WERI-Rb-1 (cell line): ENCODE measurements around the gene RAD51B.

Experiments
- DNase-seq: peaks from one replicate; pipeline ENCODE4 v3.0.0-alpha.2; 2020
- H3K27ac ChIP-seq: fragments of 250-450 bp; sonication (Bioruptor Pico); 2 replicates; pipeline ENCODE4 v1.5.1; 2020; ENCODE audit warnings: mild to moderate bottlenecking, moderate library complexity
- H3K27me3 ChIP-seq: fragments of 250-450 bp; sonication (Bioruptor Pico); 2 replicates; pipeline ENCODE4 v1.5.1; 2021; ENCODE audit warnings: mild to moderate bottlenecking, low read depth, moderate library complexity; ENCODE audit not compliant: insufficient read depth, severe bottlenecking
- H3K36me3 ChIP-seq: fragments of 250-450 bp; sonication (Bioruptor Pico); 2 replicates; pipeline ENCODE4 v1.5.1; 2020; ENCODE audit warnings: mild to moderate bottlenecking, moderate library complexity
- H3K4me3 ChIP-seq: 2 replicates; pipeline ENCODE4 v1.5.1; 2011; ENCODE audit warnings: low read depth, mild to moderate bottlenecking, control low read depth, low read length
- H3K9me3 ChIP-seq: fragments of 250-450 bp; sonication (Bioruptor Pico); 2 replicates; pipeline ENCODE4 v1.5.1; 2021; ENCODE audit warnings: mild to moderate bottlenecking, moderate library complexity; ENCODE audit not compliant: severe bottlenecking
- CTCF ChIP-seq: IDR thresholded peaks from 2 replicates; pipeline ENCODE4 v1.5.1; 2011; ENCODE audit warnings: low read depth, mild to moderate bottlenecking, control low read depth, inconsistent platforms, low read length

RAD51B gene

DNA sequence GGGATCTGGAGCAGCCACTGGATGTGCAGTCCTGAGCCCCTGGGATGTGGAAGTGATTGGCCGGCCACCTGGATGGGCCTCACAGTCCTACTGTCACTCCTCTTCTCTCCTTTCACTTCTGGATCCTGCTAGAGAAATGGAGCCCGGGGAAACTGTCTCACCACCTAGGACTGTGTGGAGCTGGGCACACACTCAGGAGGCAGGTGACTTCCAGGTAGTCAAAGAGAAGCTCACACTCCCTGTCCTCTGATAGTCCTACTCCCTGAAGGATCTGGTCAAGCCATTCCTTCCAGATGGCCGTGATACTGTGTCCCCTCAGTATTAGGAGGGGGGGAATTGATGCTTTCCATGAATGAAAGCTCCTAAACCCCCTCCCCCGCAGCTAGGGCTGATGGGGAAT, 772.2 kb downstream of the RAD51B start:
- Histone ChIP-seq H3K27ac (no peak overlapping the region), H3K36me3 (no peaks in the 10 kb centered on the region; the same call in 1 of the 2 replicates), H3K9me3 (no peaks in the 10 kb centered on the region), H3K27me3 (no peaks in the 10 kb centered on the region), H3K4me3 (no peak overlapping the region)
- DNase-seq, result peak; percentile 26
- TF ChIP-seq CTCF, result no peak

DNA sequence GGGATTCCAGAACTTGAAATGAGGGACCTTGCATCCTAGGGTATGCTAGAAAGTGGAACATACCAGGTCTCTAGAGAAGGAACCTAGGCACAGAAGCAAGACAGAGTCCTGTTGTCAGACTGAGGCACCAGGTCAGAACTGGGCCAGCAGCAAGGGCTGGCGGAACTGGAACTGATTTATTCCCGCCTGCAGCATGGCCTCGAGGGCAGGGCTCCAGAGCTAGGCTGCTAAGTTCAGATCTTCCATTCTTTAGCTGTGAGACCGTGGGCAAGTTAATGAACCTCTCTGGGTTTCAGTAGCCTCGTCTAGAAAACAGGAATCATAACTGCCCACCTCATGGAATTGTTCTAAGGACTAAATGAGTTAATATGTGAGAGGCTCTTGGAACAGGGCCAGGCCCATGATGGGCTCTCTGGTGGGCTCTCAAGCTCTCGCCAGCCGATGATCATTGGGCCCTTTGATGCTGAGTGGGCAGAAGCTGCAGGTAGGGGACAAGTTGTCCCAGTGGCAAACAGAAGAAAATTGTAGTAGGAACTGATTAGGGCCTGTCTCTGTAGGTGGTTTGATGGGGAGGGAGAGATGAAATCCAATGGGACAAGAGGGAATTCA, 773.5 kb downstream of the RAD51B start:
- DNase-seq, result no peak
- Histone ChIP-seq H3K9me3 (no peaks in the 10 kb centered on the region), H3K27me3 (no peaks in the 10 kb centered on the region), H3K36me3 (no peaks in the 10 kb centered on the region; the same call in 1 of the 2 replicates), H3K27ac (no peak overlapping the region), H3K4me3 (no peak overlapping the region)
- no peak for TF ChIP-seq CTCF

DNA sequence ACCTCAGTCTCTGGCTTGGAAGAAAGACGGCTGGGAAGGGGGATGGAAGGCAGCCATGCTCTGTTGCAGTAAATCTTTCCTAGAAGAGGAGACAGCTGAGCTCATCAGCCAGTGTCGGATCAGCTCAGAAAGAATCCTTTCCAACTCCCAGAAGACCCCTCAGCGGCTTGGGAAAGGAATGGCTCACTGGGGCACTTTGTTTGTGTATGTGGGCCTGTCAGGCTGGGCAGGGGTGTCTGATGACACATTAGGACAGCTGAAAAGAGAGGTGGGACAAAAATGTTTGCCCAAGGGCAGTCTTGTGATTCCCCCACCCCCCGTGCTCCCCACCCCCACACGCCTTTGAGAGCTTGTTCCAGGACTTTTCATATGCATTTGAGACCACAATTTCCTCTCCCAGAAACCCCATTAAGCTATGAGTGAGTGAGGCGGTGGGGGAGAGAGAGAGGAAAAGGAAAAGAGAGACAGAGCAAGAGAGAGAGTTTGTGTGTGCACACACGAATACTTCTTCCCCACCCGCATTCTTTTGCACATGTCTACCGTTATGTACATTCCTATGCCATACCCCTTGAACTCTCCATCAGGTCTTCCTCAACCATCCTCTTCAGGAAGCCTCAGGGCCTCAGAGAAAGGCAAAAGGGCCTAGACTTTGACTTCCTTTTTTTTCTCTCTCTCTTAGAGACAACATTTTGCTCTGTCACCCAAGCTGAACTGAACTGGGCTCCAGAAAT, 774.4 kb downstream of the RAD51B start:
- H3K36me3 ChIP-seq, result no peaks in the 10 kb centered on the region; the same call in 1 of the 2 replicates
- no peaks in the 10 kb centered on the region for H3K27me3 ChIP-seq
- DNase-seq, result peak; percentile 48
- no peaks in the 10 kb centered on the region for H3K9me3 ChIP-seq
- H3K4me3 ChIP-seq, result no peak overlapping the region
- TF ChIP-seq CTCF, result no peak
- no peak overlapping the region; the same call in 1 of the 2 replicates for H3K27ac ChIP-seq

DNA sequence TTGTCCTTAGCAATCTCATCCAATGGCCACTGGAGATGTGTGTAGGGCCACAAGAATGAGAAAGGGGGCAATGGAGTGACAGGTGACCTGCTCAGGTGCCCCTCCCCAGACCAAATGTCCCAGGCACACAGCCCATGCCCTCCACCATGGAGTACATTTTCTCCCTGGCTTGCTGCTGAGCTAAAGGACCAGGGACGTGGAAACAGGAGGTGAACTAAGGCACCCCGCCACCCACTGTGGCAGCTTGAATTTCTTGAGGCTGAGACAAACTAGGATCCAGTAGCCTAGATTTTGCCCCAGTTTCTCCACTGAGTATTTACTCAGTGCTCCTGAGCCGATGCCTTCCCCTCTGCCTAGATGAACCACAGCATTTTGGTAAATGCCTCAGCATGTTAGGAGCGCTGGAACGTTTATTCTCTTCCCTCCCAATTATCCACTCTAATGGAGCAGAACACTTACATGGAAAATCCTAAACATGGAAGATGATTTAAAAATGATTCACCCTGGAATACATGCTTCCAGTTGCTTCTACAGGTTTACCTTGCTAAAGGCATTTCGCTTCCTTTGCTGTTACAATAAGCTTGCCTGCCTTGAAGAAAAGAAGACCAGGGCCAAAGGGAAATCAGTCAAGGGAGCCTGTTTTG, 775.3 kb downstream of the RAD51B start:
- Histone ChIP-seq H3K27me3 (no peaks in the 10 kb centered on the region), H3K9me3 (no peaks in the 10 kb centered on the region), H3K27ac (no peak overlapping the region), H3K4me3 (no peak overlapping the region), H3K36me3 (no peaks in the 10 kb centered on the region)
- no peak for DNase-seq
- TF ChIP-seq CTCF, result no peak

DNA sequence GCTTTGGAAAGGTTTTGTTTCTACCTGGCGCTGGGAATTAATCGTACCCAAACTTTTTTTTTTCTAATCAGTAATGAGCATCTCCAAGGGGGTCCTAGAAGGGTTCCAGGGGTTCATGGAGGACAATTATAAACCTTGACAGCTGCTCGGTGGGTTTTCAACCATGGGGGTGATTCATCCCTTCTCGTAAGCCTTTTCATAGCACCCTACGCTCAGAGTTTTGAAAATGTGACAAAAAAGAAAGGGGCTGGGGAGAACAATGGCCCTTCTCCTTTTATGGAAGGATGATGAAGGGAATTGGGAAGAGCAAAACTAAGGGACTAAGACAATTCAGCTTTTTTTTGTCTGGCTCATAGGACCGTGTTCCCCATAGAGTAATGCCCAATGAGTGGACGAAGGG, 776.6 kb downstream of the RAD51B start:
- Histone ChIP-seq H3K9me3 (no peaks in the 10 kb centered on the region), H3K4me3 (no peak overlapping the region), H3K27me3 (no peaks in the 10 kb centered on the region), H3K27ac (no peak overlapping the region), H3K36me3 (no peaks in the 10 kb centered on the region)
- DNase-seq, result no peak
- no peak for TF ChIP-seq CTCF
